HG03565 (cell line): ENCODE measurements around the gene PCGF5.
"Not testable (repeated sequence)": the region's sequence is repeated elsewhere in the genome, so short reads cannot be mapped to it uniquely, and the experiment has no call there.

ENCODE experiments used
- ATAC-seq: cut with Tn5 transposase; IDR thresholded peaks from one replicate; pipeline ENCODE4 v1.9.1; 2021; ENCODE audit warnings: mild to moderate bottlenecking, moderate library complexity; ENCODE audit not compliant: unreplicated experiment

The PCGF5 gene

DNA sequence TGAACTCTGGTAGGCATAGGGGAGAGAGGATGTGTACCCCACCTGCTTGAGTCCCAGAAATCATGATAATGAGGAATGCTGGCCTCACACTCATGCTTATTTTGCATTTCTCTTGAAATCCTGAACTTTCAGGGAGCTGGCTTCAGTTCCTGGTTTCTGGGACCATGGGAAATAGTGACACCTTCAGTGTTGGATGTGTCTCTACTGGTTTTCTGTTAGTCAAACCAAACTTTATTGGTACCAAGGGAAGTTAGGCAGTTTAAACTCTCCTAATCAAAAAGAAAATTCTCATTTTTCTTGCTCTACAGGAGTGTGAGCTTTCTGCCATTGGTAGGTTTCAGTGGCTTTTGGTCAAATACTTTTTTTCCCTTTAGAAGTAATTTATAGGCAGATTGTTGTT lies 11.8 kb upstream of the PCGF5 start:
- ATAC-seq: no peak

DNA sequence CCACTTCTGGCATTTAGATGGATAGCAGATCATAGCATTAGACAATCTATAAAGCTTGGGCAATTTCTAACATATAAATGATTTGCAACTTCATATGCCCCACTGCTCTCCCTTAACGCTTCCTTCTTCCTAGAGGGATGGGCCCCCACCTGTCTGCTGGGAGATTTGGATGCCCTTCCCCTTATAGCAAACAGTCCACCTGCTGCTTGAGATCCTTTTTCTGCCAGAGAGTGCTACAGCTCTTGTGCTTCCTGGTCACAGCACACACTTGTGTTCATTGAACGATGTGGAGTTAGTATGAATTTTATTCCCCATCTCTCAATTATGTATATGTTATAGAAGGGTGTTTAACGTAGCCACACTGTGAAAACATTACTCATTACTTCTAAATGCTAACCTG lies 10.4 kb upstream of the PCGF5 start:
- ATAC-seq: no peak

GRCh38 chr10:91210435-91210834 lies 10.0 kb upstream of the PCGF5 start:
- peak; percentile 50 for ATAC-seq

- ATAC-seq: no peak
Observed at GRCh38 chr10:91211675-91212074, 8.8 kb upstream of the PCGF5 start.

GRCh38 chr10:91214911-91215310 lies 5.6 kb upstream of the PCGF5 start:
- ATAC-seq: no peak

GRCh38 chr10:91215384-91215783 lies 5.1 kb upstream of the PCGF5 start:
- ATAC-seq: no peak

GRCh38 chr10:91219371-91220193 lies 881 bp upstream of the PCGF5 start:
- no peak for ATAC-seq

DNA sequence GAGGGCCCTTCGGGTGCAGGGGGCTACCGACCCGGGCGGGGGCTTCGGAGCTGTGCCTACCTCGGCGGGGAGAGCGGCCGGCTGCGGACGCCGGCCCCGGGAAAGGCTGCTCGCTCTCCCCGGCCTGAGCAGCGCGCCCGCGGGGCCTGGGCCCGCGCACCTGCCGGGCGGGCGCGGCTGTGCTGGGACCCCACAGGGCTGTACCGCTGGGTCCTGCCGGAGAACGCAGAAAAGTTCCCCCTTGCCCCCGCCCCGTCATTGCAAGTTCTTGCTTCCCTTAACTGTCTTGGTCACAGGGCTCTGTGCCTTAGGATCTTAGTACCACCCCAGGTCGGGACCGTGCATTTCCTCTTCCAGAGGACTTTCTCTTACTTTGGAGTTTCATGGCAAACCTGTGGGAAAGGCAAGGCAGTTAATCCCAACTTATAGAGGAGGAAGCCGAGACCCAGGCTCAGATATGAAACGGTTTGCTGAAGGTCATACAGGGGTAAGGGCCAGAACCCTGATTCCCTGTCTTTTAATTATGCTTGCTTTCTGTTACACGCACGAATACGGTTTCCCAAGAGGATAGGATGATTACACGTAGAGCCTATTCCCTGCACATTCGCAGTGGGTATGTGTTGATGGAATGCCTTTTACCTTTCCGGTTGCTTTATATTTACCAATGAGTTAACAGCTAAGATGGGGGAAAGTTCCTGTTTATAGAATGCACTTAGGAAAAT lies 652 bp downstream of the PCGF5 start:
- no peak for ATAC-seq

DNA sequence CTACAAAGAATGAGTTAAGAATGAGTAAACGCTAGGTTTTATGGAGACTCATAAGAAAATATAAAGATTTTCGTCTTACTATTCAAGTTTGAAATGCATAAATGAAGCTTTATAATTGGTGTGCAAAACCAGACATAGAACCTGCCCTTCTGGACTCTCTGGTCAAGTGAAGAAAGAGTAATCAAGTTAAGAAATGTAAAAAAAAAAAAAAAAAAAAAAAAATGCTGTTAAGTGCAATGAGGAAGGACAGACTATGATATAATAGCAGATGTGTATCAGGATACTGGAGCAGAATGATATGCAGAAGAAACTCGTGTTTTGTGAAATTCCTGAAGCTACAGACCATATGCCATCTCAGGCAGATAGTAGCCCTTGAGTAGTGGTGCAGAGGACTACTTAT lies 5.6 kb downstream of the PCGF5 start:
- ATAC-seq: no peak

DNA sequence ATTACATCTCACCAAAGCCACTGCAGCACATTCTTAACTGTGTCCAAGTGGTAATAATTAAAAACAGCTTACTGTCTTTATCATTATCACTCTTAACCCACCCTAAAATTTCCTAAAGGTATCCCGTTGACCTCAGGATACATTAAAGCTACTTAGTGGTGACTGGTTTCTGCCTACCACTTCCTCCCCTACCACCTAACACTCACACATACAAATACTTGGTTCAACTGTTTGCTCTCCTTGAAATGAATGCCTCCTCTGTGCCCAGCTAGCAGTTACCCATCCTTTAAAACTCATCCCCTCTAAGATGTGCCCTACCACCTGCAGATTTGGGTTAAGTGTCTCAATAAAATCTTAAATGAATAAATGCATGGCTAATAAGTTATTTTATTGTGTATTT lies 7.1 kb downstream of the PCGF5 start:
- no peak for ATAC-seq

- no peak for ATAC-seq
Observed at GRCh38 chr10:91229683-91230082, 9.2 kb downstream of the PCGF5 start.

- no peak for ATAC-seq
Observed at GRCh38 chr10:91238191-91238590, 17.7 kb downstream of the PCGF5 start.

DNA sequence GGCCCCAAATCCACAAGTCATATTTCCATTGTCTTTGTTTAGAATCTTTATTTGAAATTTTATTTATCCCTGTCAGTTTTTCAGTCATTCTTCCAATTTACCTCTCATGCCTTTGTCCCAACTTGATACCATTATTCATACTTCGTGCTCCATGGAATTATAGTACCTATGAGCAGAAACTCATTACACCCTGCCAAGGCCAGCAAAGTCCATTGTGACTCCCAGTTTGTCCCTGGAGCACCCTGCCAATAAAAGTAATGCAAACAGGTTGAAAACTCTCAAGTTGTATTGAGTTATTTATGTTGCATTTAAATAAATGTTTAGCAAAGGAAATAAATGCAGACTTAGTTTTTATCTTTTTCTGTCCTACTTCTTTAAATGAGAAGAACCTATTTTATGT lies 19.3 kb downstream of the PCGF5 start:
- no peak for ATAC-seq

DNA sequence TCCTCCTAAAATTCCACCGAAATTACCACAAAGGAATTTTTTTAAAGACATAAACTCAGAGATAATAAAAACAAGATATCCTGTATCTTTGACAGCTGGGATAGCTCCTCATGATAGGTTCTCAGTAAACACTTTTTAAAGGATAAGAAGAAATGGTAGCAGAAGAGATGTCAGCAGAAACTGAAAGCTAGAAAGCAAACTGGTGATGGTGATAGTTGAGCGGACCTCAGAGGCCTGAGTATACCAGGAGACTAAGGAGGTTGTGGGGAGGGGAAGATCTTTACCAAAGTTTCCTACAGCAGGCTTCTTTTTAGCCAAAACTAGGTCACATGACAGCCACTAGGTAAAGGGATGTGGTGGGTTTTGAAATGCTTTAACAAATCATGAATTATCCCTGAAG lies 22.5 kb downstream of the PCGF5 start:
- ATAC-seq: no peak

DNA sequence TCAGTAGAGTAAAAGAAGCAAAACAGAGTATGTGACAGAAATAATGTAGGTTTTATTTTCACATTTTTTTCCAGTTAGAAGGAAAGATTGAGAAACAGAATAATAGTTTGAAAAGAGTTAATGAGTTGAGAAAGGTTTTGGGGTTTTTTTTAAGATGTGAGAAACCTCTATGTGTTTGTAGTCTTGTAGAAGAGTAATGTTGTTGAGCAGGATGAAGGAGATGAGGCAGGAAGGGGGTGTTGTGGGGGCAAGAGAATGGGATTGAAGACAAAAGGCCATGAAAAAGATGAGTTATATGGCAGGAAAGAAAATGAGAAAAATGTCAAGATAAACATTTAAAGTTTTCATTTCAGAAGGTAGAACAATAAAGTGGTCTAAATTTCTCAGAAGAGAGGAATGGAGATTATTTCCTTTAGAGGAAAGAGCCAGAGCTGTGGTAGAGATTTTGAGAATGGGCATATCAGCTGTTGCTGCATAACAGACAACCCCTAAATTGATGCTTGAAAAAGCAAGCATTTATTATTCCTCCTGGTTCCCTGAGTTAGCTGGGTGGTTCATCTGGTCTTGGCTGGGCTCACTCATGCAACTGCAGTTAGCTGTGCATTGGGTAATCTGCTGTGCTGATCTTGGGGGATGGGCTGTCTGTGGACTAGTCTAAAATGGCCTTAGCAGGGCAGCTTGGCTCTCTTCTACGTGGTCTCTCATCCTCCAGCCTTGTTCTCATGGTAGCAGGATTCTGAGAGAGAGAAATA lies 27.1 kb downstream of the PCGF5 start:
- ATAC-seq: no peak

DNA sequence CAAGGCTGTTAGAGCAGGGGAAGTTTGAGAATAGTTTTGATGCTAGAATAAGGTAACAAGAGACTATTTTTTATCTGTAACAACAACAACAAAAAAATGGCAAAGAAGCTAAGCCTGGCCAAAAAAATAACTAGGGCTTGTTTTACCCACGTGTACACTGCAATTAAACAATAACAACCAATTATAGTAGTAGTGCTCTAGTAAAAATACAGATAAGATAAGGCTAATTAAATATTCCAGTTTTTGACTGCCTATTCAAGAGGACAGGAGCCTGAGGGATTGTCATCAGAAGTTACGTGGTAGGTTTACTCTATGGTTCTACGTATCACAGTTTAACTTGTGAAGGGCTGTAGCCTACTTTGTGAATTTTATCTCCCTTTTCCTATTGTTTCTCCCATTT lies 29.2 kb downstream of the PCGF5 start:
- no peak for ATAC-seq

GRCh38 chr10:91250341-91250740 lies 29.9 kb downstream of the PCGF5 start:
- ATAC-seq: no peak

GRCh38 chr10:91251430-91252056 lies 31.1 kb downstream of the PCGF5 start:
- ATAC-seq: peak; percentile 67

DNA sequence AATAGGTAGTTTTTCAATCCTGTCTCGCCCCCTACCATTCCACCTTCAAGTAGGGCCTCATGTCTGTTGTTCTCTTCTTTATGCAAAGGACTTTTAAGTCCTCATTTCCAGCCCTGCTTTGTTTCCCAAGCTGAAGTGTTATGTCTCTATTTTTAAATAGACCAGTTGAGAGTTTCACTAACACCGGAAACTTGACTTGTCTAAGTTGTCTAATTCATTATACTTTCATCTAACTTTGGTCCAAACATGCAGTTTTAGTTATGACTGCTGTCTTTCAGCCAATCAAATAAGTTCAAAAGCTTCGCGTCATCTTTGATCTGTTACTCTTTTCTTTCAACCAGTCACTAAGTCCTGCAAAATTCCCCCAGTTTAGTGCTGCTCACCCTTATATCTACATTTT lies 32.8 kb downstream of the PCGF5 start:
- no peak for ATAC-seq

DNA sequence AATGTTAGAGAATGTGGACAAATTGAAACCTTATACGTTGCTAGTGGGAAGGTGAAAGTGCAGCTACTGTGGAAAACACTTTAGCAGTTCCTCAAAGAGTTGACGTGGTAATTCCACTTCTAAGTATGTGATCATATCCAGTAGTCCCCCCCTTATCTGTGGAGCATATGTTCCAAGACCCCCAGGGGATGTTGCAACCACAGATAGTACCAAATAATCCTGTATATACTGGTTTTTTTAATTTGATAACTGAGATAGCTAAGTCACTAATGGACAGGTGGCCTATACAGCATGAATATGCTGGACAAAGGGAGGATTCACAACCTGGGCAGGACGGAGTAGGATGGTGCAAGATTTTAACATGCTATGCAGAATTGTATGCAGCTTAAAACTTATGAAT lies 36.8 kb downstream of the PCGF5 start:
- no peak for ATAC-seq

- ATAC-seq: not testable (repeated sequence)
Observed at GRCh38 chr10:91260417-91260816, 40.0 kb downstream of the PCGF5 start.
